TTC549 (cell line): ENCODE measurements around the gene FUCA1.
"Not testable (repeated sequence)": the region's sequence is repeated elsewhere in the genome, so short reads cannot be mapped to it uniquely, and the experiment has no call there.

Experiments
- FAIRE-seq: peaks from 2 replicates; lab custom pipeline; 2012; peaks lifted over from hg19 to GRCh38; lab: Jason Lieb, UNC

FUCA1 gene

GRCh38 chr1:23895993-23896392 is 27.9 kb upstream of the FUCA1 start:
- FAIRE-seq = no peak

DNA sequence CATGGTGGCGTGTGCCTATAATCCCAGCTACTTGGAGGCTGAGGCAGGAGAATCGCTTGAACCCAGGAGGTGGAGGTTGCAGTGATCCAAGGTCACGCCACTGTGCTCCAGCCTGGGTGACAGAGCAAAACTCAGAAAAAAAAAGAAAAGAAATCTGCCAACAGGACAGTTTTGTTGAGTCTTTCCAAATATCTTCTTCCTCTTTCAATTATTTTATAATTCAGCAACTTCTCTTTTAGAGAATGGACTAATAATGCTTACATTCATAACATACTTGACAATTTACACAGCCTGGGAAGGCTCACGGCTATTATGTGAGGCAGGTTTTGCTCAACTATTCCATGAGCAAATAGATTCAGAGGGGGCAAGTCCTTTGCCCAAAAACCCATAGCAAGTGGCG is 27.0 kb upstream of the FUCA1 start:
- FAIRE-seq = no peak

DNA sequence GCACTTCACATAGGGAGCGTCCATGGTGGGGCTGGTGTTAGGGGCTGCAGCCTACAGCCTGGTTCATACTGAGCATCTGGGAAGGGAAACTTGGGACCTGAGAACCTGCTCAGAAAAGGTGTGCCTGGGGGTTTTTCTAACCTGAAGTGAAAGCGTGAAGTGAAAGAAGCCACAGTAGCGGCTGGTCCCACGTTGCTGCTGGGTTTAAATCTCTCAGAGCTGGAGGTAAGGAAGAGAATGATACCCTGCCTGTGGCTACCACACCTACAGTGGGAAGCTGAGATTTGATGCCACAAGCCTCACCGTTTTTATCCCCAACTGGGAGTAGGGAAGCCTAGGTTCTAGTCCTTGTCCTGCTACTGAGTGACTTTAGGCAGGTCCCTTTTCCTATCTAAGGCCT is 21.0 kb upstream of the FUCA1 start:
- FAIRE-seq = no peak

DNA sequence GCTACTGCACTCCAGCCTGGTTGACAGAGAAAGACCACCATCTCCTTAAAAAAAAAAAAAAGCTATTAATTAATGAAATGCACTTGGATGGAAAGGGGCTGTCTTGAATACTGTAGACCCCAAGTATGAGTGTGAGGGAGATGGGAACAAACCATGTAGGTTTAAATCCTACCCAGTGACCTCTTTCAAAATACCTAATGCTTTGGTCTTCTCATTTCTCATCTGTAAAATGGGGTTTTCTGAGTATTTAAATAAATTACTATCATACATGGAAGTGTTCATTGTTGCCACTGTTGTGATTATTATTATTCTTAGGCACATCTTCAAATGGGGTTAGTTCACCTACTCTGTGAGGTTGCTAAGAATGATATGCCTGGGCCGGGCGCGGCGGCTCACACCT is 17.1 kb upstream of the FUCA1 start:
- no peak for FAIRE-seq

DNA sequence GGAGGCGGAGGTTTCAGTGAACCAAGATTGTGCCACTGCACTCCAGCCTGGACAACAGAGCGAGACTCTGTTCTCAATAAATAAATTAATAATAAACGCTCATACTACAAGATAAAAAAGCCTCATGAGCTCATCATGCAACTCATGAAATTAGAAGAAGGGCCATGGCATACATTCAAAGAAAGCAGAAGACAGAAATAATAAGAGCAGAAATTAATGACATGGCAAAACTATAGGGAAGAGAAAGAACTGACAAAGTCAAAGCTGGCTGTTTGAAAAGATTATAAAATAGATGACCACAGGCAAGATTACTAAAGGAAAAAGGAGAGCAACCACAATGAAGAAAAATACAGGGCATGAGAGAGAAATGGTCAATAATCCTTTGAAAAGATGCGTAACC is 14.7 kb upstream of the FUCA1 start:
- FAIRE-seq = no peak

DNA sequence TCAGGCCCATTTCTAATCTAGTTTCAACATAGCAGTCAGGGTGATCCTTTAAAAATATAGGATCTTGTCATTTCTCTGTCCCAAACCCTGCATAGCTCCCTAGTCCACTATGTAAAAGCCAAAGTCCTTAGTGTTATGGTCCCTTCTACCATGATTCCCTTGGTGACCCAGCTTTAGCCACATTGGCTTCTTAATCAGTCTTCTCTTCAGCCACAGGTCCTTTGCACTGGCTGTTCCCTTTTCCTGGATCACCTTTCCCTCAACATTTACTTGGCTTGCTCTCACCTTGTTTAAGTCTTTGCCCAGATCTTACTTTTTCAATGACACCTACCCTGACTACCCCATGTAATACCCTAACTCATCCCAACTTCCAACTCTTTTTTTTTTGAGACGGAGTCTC is 11.7 kb upstream of the FUCA1 start:
- no peak for FAIRE-seq

- FAIRE-seq = no peak
Measured at GRCh38 chr1:23878668-23879067, 10.6 kb upstream of the FUCA1 start.

DNA sequence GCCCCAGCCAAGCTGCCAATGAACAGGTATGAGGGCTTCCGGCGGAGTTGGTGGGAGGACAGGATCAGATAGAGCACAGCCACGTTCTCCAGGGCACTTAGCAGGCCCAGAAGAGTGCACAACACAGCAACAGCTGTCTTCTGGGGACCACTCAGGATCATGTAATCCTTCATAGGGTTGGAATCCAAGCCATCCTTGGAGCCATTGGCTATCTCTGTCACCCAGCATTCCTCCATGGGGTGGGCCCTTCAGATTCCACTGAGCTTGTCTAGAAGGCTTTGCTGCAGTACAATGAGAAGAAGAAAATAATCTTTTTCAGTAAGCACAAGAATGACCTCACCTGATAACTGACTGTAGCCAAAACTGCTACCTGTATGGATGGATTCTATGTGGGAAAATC is 7.3 kb upstream of the FUCA1 start:
- no peak for FAIRE-seq

GRCh38 chr1:23872421-23872820 is 4.3 kb upstream of the FUCA1 start:
- FAIRE-seq = no peak

DNA sequence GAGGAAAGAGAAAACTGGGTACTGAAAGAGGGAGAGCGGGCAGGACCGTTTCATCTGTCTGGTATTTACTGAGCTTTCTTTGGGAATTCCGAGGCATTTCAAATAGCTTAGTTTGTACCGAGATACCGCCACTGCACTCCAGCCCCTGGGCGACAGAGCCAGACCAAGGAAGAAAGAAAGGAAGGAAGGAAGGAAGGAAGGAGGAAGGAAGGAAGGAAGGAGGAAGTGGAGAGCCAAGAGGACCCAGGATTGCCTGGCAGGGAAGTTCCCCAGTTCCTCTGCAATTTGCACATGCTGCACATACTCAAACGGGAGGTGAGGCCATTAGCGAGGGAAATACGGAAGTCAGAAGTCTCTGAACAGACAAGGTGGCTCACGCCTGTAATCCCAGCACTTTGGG is 961 bp upstream of the FUCA1 start:
- no peak for FAIRE-seq

- no peak for FAIRE-seq
Measured at GRCh38 chr1:23868557-23869016, 497 bp upstream of the FUCA1 start.

DNA sequence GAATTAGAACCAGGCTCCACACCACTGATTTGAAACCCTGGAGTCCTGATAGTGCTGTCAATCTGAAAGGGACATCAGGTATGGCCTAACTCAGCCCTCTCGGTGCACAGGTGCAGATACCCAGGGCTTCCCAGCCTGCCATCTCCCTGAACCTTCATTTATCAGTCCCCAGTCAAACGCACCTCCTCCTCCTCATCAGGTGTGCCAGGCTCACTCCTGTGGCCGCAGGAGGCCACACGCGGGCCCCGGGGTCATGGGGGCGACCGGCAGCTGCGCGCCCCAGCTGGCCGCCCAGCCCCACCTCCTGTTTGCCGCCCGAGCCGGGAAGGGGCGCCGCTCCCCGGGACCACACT is 572 bp downstream of the FUCA1 start:
- FAIRE-seq = no peak

DNA sequence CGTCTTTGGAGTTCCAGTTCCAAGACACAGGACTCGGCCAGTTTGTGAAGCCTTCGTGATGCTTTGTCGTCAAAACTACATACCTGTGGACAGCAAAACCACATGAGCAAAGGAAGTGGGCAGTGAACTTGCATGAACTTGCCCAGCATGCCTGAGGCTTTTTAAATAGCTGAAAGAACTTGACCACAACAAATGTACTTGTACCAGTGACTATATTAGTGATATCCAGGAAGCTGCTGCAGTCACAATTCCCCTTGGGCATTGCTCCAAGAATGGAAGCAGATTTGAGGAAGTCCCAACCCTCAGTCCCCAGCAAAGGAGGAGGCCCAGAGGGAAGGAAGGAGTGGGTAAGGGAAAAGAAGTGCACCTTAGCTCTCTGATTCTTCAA is 2.6 kb downstream of the FUCA1 start:
- no peak for FAIRE-seq

DNA sequence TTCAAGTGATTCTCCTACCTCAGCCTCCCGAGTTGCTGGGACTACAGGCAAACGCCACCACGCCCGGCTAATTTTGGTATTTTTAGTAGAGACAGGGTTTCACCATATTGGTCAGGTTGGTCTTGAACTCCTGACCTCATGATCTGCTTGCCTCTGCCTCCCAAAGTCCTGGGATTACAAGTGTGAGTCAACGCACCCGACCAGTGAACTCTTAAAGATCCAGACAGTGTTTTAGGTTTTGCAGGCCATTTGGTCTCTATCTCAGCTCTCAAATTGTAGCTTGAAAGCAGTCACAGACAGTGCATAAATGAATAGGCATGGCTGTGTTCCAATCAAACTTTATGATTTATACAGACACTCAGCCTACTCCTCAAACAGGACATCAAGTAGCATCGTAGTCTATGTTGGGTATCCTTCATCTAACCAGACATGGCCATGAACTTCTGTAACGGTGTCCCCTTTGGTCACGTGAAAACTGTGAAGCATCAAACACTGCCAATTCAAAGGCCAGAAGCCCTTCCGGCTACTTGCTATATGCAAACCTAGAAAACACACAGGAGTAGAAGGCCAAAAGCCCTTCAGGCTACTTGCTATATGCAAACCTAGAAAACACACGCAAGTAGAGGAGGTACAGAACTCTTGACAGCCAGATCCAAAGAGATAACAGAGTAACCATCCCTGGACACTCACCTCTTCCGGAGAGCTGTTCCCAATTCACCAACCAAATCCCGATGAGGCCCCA is 3.1 kb downstream of the FUCA1 start:
- no peak for FAIRE-seq

GRCh38 chr1:23862640-23863039 is 5.5 kb downstream of the FUCA1 start:
- no peak for FAIRE-seq

DNA sequence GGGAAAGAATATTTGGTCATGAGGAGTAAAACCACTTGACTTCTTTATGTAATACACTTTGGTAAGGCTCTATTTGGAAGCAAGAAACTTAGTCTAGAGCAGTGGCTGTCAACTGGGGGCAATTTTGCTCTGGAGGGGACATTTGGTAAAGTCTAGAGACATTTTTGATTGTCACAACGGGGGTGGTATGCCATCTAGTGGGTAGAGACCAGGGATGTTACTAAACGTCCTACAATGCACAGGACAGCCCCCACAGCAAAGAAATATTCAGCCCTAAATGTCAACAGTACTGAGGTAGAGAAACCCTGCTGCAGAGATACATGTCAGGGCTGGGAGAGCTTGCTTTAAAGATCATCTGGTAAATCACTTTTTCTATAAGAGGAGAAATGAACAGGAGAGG is 13.5 kb downstream of the FUCA1 start:
- no peak for FAIRE-seq

DNA sequence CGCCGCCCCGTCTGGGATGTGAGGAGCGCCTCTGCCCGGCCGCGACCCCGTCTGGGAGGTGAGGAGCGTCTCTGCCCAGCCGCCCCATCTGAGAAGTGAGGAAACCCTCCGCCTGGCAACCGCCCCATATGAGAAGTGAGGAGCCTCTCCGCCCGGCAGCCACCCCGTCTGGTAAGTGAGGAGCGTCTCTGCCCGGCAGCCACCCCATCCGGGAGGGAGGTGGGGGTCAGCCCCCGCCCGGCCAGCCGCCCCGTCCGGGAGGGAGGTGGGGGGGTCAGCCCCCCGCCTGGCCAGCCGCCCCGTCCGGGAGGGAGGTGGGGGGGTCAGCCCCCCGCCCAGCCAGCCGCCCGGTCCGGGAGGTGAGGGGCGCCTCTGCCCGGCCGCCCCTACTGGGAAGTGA is 15.0 kb downstream of the FUCA1 start:
- FAIRE-seq = not testable (repeated sequence)

GRCh38 chr1:23851406-23851805 is 16.7 kb downstream of the FUCA1 start:
- FAIRE-seq = not testable (repeated sequence)

GRCh38 chr1:23848673-23849616 is 19.1 kb downstream of the FUCA1 start:
- FAIRE-seq = no peak

- not testable (repeated sequence) for FAIRE-seq
Measured at GRCh38 chr1:23847482-23848095, 20.5 kb downstream of the FUCA1 start.

- FAIRE-seq = no peak
Measured at GRCh38 chr1:23845163-23845562, 22.9 kb downstream of the FUCA1 start.

GRCh38 chr1:23843644-23844043 is 24.4 kb downstream of the FUCA1 start:
- no peak for FAIRE-seq

DNA sequence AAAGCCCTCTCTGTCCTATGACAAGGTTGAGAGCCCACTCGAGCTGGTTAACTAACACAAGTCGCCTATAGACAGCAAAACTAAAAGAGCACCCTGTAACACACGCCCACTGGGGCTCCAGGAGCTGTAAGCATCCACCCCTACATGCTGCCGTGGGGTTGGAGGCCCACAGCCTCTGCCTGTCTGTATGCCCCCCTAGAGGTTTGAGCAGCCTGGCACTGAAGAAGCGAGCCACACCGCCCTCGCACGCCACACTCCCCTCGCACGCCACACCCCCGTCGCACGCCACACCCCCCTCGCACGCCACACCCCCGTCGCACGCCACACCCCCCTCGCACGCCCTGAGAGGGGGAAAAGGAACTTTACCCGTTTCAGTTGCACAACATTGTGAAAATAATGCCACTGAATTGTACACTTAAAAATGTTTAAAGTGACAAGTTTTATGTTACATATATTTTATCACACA is 29.7 kb downstream of the FUCA1 start:
- FAIRE-seq = no peak
